ENCODE results near the gene PIK3R5. TPM values are rescaled to one million over a fixed set of nuclear protein-coding genes. Genes with fewer than 3 reads are reported as not detected.

PIK3R5 gene
- total RNA-seq, 1 donor from 2014 or later, result 0.29 TPM

DNA sequence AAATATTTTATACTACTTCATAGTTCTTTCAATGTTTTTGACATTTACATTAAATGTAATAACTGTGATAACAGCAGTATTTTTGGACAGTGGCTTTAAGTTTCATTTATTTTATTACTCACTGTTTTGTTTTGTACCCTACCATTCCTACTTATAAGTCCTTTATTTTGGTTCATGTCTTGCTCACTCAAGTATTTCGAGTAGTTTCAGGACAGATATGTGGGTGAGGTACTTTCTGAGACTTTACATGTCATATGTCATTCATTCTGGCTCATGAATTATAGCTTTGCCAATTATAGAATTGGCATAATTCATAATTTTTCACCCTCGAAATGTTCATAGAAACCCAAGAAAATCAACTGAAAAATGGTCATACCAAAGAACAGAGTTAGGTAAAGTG, 44.4 kb downstream of the PIK3R5 start:
- no peak for DNase-seq (ENCODE audit: extremely low spot score, unreplicated experiment)
- TF ChIP-seq, protein P1, sequence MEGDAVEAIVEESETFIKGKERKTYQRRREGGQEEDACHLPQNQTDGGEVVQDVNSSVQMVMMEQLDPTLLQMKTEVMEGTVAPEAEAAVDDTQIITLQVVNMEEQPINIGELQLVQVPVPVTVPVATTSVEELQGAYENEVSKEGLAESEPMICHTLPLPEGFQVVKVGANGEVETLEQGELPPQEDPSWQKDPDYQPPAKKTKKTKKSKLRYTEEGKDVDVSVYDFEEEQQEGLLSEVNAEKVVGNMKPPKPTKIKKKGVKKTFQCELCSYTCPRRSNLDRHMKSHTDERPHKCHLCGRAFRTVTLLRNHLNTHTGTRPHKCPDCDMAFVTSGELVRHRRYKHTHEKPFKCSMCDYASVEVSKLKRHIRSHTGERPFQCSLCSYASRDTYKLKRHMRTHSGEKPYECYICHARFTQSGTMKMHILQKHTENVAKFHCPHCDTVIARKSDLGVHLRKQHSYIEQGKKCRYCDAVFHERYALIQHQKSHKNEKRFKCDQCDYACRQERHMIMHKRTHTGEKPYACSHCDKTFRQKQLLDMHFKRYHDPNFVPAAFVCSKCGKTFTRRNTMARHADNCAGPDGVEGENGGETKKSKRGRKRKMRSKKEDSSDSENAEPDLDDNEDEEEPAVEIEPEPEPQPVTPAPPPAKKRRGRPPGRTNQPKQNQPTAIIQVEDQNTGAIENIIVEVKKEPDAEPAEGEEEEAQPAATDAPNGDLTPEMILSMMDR (conservative IDR thresholded peaks at IDR 0.05), result no peak
- H3K27ac Mint-ChIP-seq, result no peak overlapping the region
- peaks cover 10% of the 10 kb centered on the region for H3K27me3 Mint-ChIP-seq
- H3K4me3 Mint-ChIP-seq, result no peak overlapping the region
- no peaks in the 10 kb centered on the region for H3K4me1 Mint-ChIP-seq (ENCODE audit: unreplicated experiment)
- no peaks in the 10 kb centered on the region for H3K9me3 Mint-ChIP-seq
- no peaks in the 10 kb centered on the region for H3K36me3 Mint-ChIP-seq

DNA sequence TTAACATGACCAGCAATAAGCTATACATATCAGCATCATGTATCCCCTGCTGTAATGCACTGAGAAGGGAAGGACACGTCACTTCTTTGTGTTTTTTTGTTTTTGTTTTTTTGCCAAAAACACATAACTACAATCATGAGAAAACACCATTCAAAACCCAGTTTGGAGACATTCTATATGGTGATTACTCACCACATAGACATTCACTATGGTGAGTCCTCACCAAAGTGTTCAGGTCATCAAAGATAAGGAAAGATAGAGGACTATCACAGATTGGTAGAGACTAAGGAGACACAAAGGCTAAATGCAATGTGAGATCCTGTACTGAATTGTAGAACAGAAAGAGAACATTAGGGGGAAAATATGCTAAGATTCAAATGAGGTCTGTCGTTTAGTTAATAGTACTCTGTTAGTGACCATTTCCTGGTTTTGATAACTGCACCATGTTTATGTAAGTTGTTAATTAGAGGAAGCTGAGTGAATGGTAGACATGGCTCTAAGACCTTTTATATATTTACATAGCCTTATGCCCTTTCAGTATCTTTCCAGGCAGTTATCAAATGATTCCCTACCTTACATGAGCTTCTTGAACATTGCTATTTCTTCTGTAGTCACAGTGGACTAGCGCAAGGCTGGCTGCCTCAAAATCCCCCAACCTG, 46.6 kb downstream of the PIK3R5 start:
- no peak overlapping the region for H3K27ac Mint-ChIP-seq
- TF ChIP-seq, protein P1 (conservative IDR thresholded peaks at IDR 0.05), result no peak
- H3K27me3 Mint-ChIP-seq, result peaks cover 14% of the 10 kb centered on the region
- no peaks in the 10 kb centered on the region for H3K9me3 Mint-ChIP-seq
- DNase-seq (ENCODE audit: extremely low spot score, unreplicated experiment), result no peak
- H3K4me1 Mint-ChIP-seq (ENCODE audit: unreplicated experiment), result no peaks in the 10 kb centered on the region
- H3K4me3 Mint-ChIP-seq, result no peak overlapping the region
- H3K36me3 Mint-ChIP-seq, result no peaks in the 10 kb centered on the region

DNA sequence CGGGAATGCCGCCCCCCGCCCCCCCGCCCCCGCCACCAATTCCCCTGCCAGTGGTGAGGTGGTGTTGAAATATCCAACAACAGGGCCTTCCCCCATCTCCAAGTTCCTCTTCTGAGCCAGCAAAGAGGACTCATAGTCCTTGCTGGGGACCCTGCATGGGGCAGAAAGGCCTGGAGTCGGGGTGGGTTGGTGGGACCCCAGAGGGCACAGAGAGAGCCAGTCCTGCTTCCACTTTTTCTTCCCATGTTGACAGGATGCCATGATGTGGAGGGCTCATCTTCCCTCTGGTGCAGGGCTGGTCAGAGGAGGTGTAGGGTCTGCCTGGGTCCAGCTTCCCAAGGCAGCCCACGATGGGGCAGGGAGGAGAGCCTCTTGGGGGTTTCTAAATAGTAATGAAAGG, 49.0 kb downstream of the PIK3R5 start:
- peaks cover 21% of the 10 kb centered on the region for H3K27me3 Mint-ChIP-seq
- H3K4me1 Mint-ChIP-seq (ENCODE audit: unreplicated experiment), result no peaks in the 10 kb centered on the region
- H3K27ac Mint-ChIP-seq, result no peak overlapping the region
- TF ChIP-seq, protein P1 (conservative IDR thresholded peaks at IDR 0.05), result no peak
- no peaks in the 10 kb centered on the region for H3K36me3 Mint-ChIP-seq
- no peak overlapping the region for H3K4me3 Mint-ChIP-seq
- H3K9me3 Mint-ChIP-seq, result no peaks in the 10 kb centered on the region
- DNase-seq (ENCODE audit: extremely low spot score, unreplicated experiment), result peak; percentile 51

DNA sequence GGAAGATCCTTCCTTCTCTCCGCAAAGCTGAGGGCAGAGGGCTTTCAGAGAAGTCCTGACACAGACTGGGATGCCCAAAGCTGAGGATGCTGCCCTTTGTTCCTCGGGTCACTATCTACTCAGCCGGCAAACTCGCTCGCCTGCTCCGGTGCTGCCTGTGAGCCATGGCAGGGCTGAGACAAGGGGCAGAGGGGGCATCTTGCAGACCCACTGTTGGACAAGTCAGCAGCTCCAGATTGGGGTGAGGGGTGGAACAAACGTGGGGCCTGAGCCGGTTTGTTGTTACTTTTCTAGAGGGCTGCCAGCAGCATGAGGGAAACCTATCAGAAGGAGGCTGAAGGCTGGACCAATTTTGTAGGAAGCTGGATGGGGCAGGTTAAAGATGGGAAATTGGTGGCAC, 51.0 kb downstream of the PIK3R5 start:
- peak; percentile 57 for DNase-seq (ENCODE audit: extremely low spot score, unreplicated experiment)
- Mint-ChIP-seq H3K4me1 (ENCODE audit: unreplicated experiment) (no peaks in the 10 kb centered on the region), H3K27ac (no peak overlapping the region), H3K4me3 (no peak overlapping the region), H3K27me3 (peaks cover 32% of the 10 kb centered on the region), H3K36me3 (no peaks in the 10 kb centered on the region), H3K9me3 (no peaks in the 10 kb centered on the region)
- TF ChIP-seq, protein P1 (conservative IDR thresholded peaks at IDR 0.05), result no peak

DNA sequence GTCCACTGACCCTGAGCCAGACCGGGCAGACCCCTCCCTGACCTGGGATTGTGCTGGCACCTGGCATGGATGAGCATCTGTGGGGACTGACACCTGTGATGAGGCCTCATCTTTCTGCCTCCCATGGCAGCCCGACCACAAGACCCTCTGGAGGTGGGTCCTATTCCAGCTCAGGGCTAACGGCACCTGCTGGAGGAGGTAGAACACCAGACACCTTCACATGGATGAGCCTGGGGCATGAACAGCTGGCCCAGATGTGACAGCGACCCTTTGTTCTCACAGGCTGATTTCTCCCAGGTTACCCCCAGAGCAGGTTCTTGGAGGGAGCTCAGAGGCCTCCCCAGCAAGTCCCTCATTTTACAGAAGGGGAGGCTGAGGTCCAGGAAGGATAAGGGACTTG, 51.6 kb downstream of the PIK3R5 start:
- H3K27ac Mint-ChIP-seq, result no peak overlapping the region
- TF ChIP-seq, protein P1 (conservative IDR thresholded peaks at IDR 0.05), result no peak
- H3K4me1 Mint-ChIP-seq (ENCODE audit: unreplicated experiment), result no peaks in the 10 kb centered on the region
- H3K36me3 Mint-ChIP-seq, result no peaks in the 10 kb centered on the region
- H3K4me3 Mint-ChIP-seq, result no peak overlapping the region
- no peaks in the 10 kb centered on the region for H3K9me3 Mint-ChIP-seq
- DNase-seq (ENCODE audit: extremely low spot score, unreplicated experiment), result no peak
- H3K27me3 Mint-ChIP-seq, result peaks cover 33% of the 10 kb centered on the region
